ENCODE results near the gene FAM169A.
A peak's percentile ranks its signal among the peaks of the same experiment; 100 is the strongest.

DNA sequence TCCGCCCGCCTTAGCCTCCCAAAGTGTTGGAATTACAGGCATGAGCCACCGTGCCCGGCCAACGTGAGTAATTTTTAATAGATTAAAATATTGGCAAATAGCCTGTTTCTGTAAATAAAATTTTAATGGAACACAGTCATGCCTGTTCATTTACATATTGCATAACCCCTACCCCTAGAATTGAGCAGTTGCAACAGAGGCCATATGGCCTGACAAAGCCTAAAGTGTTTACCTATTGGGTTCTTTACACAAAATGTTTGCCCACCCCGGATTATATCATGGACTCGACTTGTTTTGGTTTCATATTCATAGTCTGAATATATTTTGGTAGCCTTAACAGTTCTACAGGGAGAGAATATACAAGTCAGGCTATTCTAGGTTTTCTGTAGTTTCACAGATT is 93.8 kb downstream of the FAM169A start:
- TF ChIP-seq, protein P1, sequence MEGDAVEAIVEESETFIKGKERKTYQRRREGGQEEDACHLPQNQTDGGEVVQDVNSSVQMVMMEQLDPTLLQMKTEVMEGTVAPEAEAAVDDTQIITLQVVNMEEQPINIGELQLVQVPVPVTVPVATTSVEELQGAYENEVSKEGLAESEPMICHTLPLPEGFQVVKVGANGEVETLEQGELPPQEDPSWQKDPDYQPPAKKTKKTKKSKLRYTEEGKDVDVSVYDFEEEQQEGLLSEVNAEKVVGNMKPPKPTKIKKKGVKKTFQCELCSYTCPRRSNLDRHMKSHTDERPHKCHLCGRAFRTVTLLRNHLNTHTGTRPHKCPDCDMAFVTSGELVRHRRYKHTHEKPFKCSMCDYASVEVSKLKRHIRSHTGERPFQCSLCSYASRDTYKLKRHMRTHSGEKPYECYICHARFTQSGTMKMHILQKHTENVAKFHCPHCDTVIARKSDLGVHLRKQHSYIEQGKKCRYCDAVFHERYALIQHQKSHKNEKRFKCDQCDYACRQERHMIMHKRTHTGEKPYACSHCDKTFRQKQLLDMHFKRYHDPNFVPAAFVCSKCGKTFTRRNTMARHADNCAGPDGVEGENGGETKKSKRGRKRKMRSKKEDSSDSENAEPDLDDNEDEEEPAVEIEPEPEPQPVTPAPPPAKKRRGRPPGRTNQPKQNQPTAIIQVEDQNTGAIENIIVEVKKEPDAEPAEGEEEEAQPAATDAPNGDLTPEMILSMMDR (IDR thresholded peaks at IDR 0.05): no peak
- TF ChIP-seq POLR2A (IDR thresholded peaks at IDR 0.05) (no peak), POLR2AphosphoS5 (IDR thresholded peaks at IDR 0.05) (peak in 1 of 3 donors; percentile 20)
